Subcutaneous adipose tissue (tissue), 4 donors: ENCODE measurements around the gene LCN6. TPM values are rescaled to one million over a fixed set of nuclear protein-coding genes. Genes with fewer than 3 reads are reported as not detected.

Experiments
- CTCF ChIP-seq: fragments of 450-650 bp; IDR thresholded peaks from one replicate; pipeline ENCODE4 v1.5.1; 2016; ENCODE audit warnings: low read depth, mild to moderate bottlenecking, control low read depth, antibody characterized with exemption, moderate library complexity
- total RNA-seq, 4 donors: library from RNA; depleted of rRNA; stranded (reverse); fragments of >200 nt; gene quantifications; one replicate each; pipeline ENCODE4 v1.1.0, GENCODE V29; 2016

LCN6 gene
- total RNA-seq, 4 donors from 2014 or later: 2.4 to 18.3 (median 7.9) TPM

DNA sequence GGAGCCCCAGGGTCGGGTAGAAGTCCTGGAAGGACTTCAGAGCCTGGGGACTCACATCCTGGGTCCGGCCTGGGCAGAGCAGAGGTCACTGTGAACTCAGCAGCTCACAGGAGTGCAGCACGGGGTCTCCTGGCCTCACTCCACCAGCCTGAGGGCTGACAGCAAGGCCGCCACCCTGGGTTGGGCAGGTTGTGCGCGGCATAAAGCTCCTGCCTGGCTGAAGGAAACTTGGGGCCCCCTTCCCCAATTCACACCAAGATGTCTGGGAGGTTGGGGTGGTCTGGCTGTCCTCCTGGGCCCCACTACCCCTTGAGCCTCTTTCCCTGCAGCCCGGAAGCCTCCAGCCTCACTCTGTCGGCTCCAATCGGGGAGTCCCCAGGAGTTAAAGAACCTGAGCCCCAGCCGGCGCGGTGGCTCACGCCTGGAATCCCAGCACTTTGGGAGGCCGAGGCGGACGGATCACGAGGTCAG lies 13.9 kb upstream of the LCN6 start:
- TF ChIP-seq CTCF: no peak

- TF ChIP-seq CTCF: no peak
Measured at GRCh38 chr9:136761545-136761981, 13.2 kb upstream of the LCN6 start.

DNA sequence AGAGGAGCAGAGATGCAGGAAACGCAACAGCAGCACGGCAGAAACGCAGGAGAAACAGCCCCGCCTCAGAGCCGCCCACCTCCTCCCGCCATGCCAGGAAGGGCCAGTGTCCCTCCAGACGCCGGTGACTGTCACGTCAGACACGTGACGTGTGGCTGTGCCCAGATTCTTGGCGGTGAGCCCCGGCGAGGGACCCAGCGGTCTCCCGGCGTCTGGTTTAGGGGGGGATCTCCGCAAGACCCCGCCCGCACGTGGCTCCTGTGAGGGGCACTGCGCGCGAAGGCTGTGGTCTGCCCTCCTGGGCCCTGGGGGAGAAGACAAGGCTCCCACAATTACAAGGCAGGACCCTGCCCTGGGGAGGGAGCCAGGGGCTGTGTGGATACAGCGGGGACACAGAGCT lies 12.1 kb upstream of the LCN6 start:
- no peak for TF ChIP-seq CTCF

DNA sequence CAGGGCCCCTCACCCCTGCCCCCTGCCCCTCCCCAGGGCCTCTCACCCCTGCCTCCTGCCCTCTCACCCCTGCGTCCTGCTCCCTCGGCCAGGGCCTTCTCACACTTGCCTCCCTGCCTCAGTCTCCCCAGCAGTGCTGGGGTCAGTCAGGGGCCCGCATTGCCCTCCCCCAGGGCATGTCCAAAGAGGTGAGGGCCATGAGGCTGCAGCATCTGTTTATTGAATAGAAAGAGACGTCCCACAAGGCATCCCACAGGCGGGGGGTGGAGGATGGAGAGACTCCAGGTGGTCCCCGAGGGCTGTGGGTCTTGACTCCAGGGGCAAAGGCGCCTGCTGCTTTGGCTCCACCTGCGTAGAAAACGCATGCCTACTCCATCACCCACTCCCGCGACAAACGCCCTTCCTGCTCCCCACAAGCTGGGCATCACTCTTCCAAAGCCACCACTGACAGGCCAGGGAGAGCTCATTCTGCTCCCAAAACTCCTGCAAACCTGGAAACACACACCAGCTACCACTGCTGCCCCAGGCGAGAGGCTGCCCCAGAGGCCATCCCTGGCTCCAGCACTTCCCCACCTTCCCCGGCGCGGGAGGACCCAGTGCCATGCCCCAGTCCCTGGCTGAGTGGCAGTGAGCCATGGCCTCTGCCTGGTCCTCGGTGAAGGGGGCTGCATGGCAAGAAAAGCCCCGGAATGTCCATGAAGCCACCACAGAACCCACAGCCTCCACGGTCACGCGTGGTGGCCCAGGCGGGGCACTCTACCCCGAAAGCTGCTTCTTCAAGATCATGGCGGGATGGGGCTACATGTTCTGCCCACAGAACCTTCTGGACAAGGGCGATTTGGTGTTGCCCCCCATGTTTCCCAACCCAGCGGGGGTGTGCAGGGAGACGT lies 11.4 kb upstream of the LCN6 start:
- TF ChIP-seq CTCF: no peak

- TF ChIP-seq CTCF: no peak
Measured at GRCh38 chr9:136759001-136759400, 10.7 kb upstream of the LCN6 start.

DNA sequence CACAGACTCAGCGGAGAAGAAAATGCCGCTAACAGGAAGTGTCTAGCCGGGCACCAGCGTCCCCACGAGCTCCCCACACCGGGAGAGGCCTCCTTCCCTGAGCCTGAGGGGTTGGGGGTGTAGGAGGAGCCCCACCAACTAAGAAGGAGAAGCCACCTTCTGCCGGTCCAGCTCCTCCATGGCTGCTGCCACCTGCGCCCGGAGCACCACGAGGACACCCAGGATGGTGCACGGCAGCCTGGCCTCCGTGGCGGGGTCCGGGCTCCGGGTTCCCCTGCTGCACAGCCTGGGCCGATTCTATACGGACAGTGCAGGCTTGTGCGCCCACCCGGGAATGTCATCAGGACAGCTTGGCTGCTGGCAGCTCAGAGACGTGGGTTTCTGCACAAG lies 9.4 kb upstream of the LCN6 start:
- TF ChIP-seq CTCF: no peak

- no peak for TF ChIP-seq CTCF
Measured at GRCh38 chr9:136757328-136757727, 9.0 kb upstream of the LCN6 start.
